ENCODE results near the gene NUDT13. TPM values are rescaled to one million over a fixed set of nuclear protein-coding genes. Genes with fewer than 3 reads are reported as not detected.

The NUDT13 gene
- total RNA-seq, 1 experiment from 2014 or later = 1.5 TPM

DNA sequence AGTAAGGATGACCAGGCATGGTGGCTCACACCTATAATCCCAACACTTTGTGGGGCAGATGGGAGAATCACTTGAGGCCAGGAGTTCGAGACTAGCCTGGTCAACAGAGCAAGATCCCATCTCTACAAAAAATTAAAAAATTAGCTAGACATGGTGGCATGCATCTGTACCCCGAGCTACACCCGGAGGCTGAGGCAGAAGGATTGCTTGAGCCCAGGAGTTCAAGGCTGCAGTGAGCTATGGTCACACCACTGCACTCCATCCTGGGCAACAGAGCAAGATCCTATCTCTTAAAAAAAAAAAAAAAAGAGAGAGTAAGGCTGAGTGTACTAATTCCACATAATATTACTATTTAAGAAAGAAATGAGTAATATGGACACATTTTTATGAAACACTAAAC is 17.4 kb upstream of the NUDT13 start:
- no peak overlapping the region for H2BK12ac ChIP-seq (ENCODE audit: insufficient read length, low read depth, low read length)
- H3K4ac ChIP-seq (ENCODE audit: low read depth, low read length) = no peak overlapping the region
- no peak overlapping the region for H3K14ac ChIP-seq (ENCODE audit: insufficient read depth, low read length)
- H3K9me3 ChIP-seq (ENCODE audit: control insufficient read depth, low read depth, low read length) = no peaks in the 10 kb centered on the region
- no peak overlapping the region for H3K4me2 ChIP-seq (ENCODE audit: insufficient read depth, insufficient read length, low read length)
- no peak overlapping the region for H2BK5ac ChIP-seq (ENCODE audit: insufficient read length, low read length)
- TF ChIP-seq, protein P1, sequence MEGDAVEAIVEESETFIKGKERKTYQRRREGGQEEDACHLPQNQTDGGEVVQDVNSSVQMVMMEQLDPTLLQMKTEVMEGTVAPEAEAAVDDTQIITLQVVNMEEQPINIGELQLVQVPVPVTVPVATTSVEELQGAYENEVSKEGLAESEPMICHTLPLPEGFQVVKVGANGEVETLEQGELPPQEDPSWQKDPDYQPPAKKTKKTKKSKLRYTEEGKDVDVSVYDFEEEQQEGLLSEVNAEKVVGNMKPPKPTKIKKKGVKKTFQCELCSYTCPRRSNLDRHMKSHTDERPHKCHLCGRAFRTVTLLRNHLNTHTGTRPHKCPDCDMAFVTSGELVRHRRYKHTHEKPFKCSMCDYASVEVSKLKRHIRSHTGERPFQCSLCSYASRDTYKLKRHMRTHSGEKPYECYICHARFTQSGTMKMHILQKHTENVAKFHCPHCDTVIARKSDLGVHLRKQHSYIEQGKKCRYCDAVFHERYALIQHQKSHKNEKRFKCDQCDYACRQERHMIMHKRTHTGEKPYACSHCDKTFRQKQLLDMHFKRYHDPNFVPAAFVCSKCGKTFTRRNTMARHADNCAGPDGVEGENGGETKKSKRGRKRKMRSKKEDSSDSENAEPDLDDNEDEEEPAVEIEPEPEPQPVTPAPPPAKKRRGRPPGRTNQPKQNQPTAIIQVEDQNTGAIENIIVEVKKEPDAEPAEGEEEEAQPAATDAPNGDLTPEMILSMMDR (conservative IDR thresholded peaks at IDR 0.05) = no peak
- H3K4me3 Mint-ChIP-seq = no peak overlapping the region
- H2AK5ac ChIP-seq (ENCODE audit: insufficient read length, low read length) = no peak overlapping the region
- H2BK15ac ChIP-seq (ENCODE audit: low read depth, low read length) = no peak overlapping the region
- H3K27ac ChIP-seq (ENCODE audit: insufficient read length, low read depth, low read length) = no peak overlapping the region
- H3K36me3 Mint-ChIP-seq (ENCODE audit: insufficient read depth in 1 of 3, low read depth in 3 of 3) = no peaks in the 10 kb centered on the region
- no CpG with 5 or more reads among the region's 3 CpGs for WGBS (ENCODE audit: extremely low coverage, insufficient read length, low lambda C conversion rate)
- no peaks in the 10 kb centered on the region for H3K4me1 ChIP-seq (ENCODE audit: insufficient read depth, low read length)
- peaks cover 17 to 21% of the 10 kb centered on the region in 2 experiments for H3K4me1 Mint-ChIP-seq
- H2BK120ac ChIP-seq (ENCODE audit: low read depth, low read length, poor library complexity, severe bottlenecking) = no peak overlapping the region
- H3K18ac ChIP-seq (ENCODE audit: insufficient read length, low read depth, low read length) = no peak overlapping the region
- no peaks in the 10 kb centered on the region for H3K9me3 Mint-ChIP-seq
- H4K5ac ChIP-seq (ENCODE audit: insufficient read length, low read depth, low read length) = no peak overlapping the region
- H3K27ac Mint-ChIP-seq = no peak overlapping the region
- H2AFZ ChIP-seq (ENCODE audit: low read length) = no peak overlapping the region
- no peak overlapping the region for H3T11ph ChIP-seq (ENCODE audit: low read length)
- H3K79me1 ChIP-seq (ENCODE audit: insufficient read depth, low read depth, low read length, poor library complexity, severe bottlenecking) = no peaks in the 10 kb centered on the region
- no peak overlapping the region for H4K91ac ChIP-seq (ENCODE audit: insufficient read length, low read depth, low read length)
- H3K27me3 ChIP-seq (ENCODE audit: insufficient read depth, low read length) = no peaks in the 10 kb centered on the region
- no peak for DNase-seq
- H3K23me2 ChIP-seq (ENCODE audit: insufficient read length, low read depth, low read length, poor library complexity, severe bottlenecking) = peaks cover 7% of the 10 kb centered on the region
- H3K56ac ChIP-seq (ENCODE audit: insufficient read length, low read depth, low read length) = no peak overlapping the region
- no peaks in the 10 kb centered on the region for H4K20me1 ChIP-seq (ENCODE audit: control insufficient read depth, insufficient read depth, insufficient read length)
- H4K8ac ChIP-seq (replicated peaks; ENCODE audit: insufficient read length, low read depth, low read length) = no peak overlapping the region
- no peak overlapping the region for H3K23ac ChIP-seq (ENCODE audit: insufficient read length, low read depth, low read length)
- no peaks in the 10 kb centered on the region for H3K27me3 Mint-ChIP-seq (ENCODE audit: low read depth)
- H3K79me2 ChIP-seq (ENCODE audit: insufficient read depth, low read length) = no peaks in the 10 kb centered on the region
- no peak overlapping the region for H2BK20ac ChIP-seq (ENCODE audit: low read depth, low read length, poor library complexity, severe bottlenecking)
- no peak overlapping the region for H3K9ac ChIP-seq (ENCODE audit: extremely low read depth, insufficient read length, low read length)

Data from H9 (cell line).